Neural progenitor cell (in vitro differentiated cells): ENCODE results near the gene HMGB3.

Source experiments
- CTCF ChIP-seq: fragments of 200-600 bp; sonication (generic); IDR thresholded peaks from 2 replicates; pipeline ENCODE4 v1.5.1; 2017; ENCODE audit warnings: antibody characterized with exemption, mild to moderate bottlenecking
- EZH2 ChIP-seq: fragments of 200-600 bp; sonication (generic); IDR thresholded peaks from 2 replicates; pipeline ENCODE4 v1.6.1; 2017; ENCODE audit warnings: antibody characterized with exemption, mild to moderate bottlenecking, moderate library complexity
- EZH2phosphoT487 ChIP-seq: fragments of 200-600 bp; sonication (generic); IDR thresholded peaks from 2 replicates; pipeline ENCODE4 v1.6.1; 2017; ENCODE audit warnings: antibody characterized with exemption

DNA sequence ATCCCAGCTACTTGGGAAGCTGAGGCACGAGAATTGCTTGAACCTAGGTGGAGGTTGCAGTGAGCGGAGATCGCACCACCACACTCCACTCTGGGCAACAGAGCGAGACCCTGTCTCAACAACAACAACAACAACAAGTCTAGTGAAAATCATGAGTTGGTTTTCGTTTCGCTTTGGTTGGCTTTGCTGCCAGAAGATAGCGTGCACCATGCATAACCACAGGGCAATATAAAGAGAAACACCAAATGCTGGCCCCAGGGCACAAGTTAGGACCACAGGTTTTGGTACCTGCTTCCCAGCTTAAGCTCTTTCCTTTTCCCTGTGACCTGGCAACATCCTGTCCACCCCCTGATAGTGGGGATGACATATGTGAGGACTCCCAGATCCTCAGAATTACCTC is 21.5 kb upstream of the HMGB3 start:
- TF ChIP-seq CTCF (no peak), EZH2 (no peak), EZH2phosphoT487 (no peak)
